Cardiac muscle cell (in vitro differentiated cells and primary cell): ENCODE measurements around the gene FAF2. TPM values are rescaled to one million over a fixed set of nuclear protein-coding genes. Genes with fewer than 3 reads are reported as not detected.

Experiments used
- DNase-seq, 2 donors: peaks; one replicate each; pipeline versions ENCODE4 v3.0.0 to v3.0.0-alpha.2; 2010 to 2017; ENCODE audit warnings: low read depth in 1 of 2, low spot score in 1 of 2
- H3K27ac ChIP-seq: fragments of 200-600 bp; sonication (generic); 2 replicates; pipeline ENCODE4 v1.5.1; 2016
- H3K27me3 ChIP-seq: fragments of 200-600 bp; sonication (generic); 2 replicates; pipeline ENCODE4 v1.6.0; 2016; ENCODE audit warnings: control low read depth
- H3K36me3 ChIP-seq: fragments of 200-600 bp; sonication (generic); 2 replicates; pipeline ENCODE4 v1.5.1; 2016; ENCODE audit warnings: control low read depth
- H3K4me1 ChIP-seq: fragments of 200-600 bp; sonication (generic); 2 replicates; pipeline ENCODE4 v1.8.1; 2017; ENCODE audit warnings: low read depth, mild to moderate bottlenecking, mixed run types
- H3K4me3 ChIP-seq: fragments of 200-600 bp; sonication (generic); 2 replicates; pipeline ENCODE4 v1.5.1; 2016; ENCODE audit warnings: mild to moderate bottlenecking
- H3K9me3 ChIP-seq: fragments of 200-600 bp; sonication (generic); 2 replicates; pipeline ENCODE4 v1.5.1; 2017; ENCODE audit warnings: low read depth, mild to moderate bottlenecking, control low read depth
- polyA plus RNA-seq: library from polyadenylated mRNA; unstranded; fragments of >200 nt; fragmentation: Nextera tagmentation; extraction: Ambion mirVana; gene quantifications from 2 replicates; pipeline ENCODE4 v1.2.1, GENCODE V29; 2016
- total RNA-seq: library from RNA; depleted of rRNA; stranded (reverse); fragments of >200 nt; gene quantifications from 2 replicates; pipeline ENCODE4 v1.2.3, GENCODE V29; 2016
- TF ChIP-seq, protein P1 (sequence below): IDR thresholded peaks from 2 replicates; pipeline ENCODE4 v1.5.1; 2012; ENCODE audit warnings: low read depth, mild to moderate bottlenecking, low read length

Gene FAF2
- total and polyA plus RNA-seq, 2 experiments from 2014 or later, result 26.1 to 29.0 TPM

DNA sequence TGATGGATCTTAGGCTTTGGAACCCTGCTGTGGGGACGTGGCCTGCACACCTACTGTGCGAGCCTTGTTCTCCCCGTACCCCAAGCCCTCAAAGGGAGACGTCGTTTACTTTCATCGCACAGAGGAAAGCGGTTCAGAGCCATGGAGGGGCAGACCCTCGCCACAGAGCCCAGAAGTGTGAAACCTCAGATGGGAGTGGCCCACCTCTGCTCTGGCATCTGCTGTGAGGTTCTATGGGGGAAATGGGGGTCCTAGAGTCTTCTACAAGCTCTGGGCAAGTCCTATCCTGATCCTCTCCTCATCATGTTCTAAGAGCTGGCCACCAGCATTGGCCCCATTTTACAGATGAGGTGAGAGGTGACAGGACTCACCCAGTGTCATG lies 92.8 kb downstream of the FAF2 start:
- H3K27ac ChIP-seq, result peak overlapping the region; percentile 27
- DNase-seq, result no peak
- H3K27me3 ChIP-seq, result no peaks in the 10 kb centered on the region
- no peaks in the 10 kb centered on the region for H3K9me3 ChIP-seq
- TF ChIP-seq, protein P1, sequence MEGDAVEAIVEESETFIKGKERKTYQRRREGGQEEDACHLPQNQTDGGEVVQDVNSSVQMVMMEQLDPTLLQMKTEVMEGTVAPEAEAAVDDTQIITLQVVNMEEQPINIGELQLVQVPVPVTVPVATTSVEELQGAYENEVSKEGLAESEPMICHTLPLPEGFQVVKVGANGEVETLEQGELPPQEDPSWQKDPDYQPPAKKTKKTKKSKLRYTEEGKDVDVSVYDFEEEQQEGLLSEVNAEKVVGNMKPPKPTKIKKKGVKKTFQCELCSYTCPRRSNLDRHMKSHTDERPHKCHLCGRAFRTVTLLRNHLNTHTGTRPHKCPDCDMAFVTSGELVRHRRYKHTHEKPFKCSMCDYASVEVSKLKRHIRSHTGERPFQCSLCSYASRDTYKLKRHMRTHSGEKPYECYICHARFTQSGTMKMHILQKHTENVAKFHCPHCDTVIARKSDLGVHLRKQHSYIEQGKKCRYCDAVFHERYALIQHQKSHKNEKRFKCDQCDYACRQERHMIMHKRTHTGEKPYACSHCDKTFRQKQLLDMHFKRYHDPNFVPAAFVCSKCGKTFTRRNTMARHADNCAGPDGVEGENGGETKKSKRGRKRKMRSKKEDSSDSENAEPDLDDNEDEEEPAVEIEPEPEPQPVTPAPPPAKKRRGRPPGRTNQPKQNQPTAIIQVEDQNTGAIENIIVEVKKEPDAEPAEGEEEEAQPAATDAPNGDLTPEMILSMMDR, result no peak
- peaks cover 11% of the 10 kb centered on the region for H3K4me1 ChIP-seq
- H3K4me3 ChIP-seq, result no peak overlapping the region
- H3K36me3 ChIP-seq, result no peaks in the 10 kb centered on the region

DNA sequence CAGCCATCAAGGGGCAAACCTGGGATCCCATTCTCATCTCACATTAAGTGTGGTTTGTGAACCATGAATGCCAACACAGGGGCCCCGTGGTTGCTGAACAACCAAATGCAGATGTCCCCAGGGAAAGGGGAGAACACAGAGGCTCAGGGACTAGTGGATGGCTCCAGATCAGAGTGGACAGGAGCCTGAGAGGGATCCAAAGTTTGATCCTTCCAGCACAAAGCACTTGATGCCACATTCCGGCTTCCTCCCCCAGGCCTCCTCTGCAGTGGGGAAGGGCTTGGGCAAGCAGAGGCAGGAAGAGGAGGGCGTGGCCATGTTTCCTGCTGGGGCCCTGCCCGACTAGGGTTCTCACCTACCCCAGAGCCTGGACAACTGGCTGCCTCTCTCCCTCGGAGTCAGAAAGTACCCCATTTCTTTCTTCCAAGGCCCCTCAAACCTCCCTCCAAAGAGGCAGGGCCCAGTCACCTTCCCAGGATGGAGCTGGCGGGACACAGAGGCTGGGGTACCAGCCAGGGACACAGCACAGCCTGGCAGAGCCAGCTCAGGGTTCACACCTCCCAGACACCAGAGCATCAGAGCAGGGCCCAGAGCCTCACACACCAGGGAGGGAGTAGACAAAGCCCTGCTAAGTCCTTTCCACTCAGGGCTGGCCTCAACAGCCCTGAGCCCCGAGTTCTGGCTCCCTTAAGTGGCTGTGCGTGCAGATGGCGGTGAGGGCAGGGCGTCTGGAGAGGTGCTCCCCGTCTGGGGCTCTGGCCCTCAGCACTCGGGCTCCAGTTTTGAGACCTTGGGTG lies 93.4 kb downstream of the FAF2 start:
- DNase-seq, result peak; percentile 64 to 73
- Histone ChIP-seq H3K36me3 (no peaks in the 10 kb centered on the region), H3K4me3 (no peak overlapping the region), H3K9me3 (no peaks in the 10 kb centered on the region), H3K4me1 (peaks cover 11% of the 10 kb centered on the region), H3K27me3 (no peaks in the 10 kb centered on the region), H3K27ac (peak overlapping the region; percentile 27)
- TF ChIP-seq, protein P1, result no peak

DNA sequence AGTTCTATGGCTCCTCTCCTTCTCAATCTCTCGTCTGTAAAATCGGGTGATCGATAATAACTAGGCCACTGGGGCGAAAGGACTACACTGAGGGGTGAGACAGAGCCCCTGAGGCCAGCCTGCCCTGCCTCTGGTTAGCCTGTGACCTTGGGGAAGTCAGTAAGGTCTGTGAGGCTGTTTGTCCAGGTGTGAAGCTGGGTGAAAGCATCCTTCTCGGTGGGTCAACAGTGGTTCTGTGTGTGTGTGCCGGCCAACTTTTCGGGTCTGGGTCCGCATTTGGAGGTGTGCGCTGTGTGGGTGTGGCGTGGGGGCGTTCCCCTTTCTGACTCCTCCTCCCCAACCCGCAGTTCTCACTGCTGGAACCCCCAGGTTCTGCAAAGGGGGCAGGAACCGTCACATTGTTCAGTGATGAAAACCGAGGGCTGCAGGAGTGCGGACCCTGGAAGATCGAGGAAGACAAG lies 94.0 kb downstream of the FAF2 start:
- Histone ChIP-seq H3K9me3 (no peaks in the 10 kb centered on the region), H3K4me1 (peaks cover 11% of the 10 kb centered on the region), H3K4me3 (peak overlapping the region; percentile 74), H3K27ac (peak overlapping the region; percentile 27), H3K27me3 (no peaks in the 10 kb centered on the region), H3K36me3 (no peaks in the 10 kb centered on the region)
- TF ChIP-seq, protein P1, result no peak
- DNase-seq, result no peak

DNA sequence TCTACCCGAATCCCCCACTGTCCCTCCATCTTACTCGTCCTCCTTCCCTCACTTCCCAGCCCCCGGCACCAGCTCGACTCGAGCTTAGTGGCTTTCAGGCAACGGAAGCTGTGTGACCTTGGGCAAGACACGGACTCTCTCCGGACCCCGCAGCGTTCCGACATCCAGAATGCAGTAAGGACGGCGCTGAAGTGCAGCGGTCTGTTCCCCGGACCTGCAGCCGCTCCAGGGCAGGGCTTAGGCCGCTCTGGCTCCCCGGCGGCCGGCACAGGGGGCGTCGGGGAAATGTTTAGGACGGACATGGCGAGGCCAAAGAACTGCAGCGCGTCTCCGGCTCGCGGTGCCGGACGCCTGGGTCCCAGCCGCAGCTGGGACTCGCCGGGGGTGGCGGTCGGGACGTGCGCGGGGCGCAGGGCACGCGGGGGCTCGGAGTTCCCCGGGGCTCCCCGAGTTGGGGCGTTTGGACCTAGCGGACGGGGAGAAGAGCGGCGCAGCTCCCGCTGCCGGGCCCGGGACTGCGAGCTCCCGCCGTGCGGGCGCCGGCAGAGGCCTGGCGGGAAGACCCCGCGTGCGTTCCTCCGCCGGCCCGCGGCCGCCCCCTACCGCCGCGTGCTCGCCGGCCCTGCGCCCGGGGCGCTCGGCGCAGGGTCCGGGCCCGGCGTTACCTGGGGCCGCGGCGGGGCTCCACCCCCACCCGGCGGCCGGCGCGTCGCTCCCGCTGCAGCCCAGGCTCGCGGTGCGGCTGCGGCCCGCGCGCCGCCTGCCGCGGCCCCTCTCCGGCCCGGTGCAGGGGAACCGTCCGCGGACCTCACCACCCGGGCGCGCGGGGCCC lies 94.6 kb downstream of the FAF2 start:
- H3K4me1 ChIP-seq, result peaks cover 11% of the 10 kb centered on the region
- TF ChIP-seq, protein P1, result no peak
- no peaks in the 10 kb centered on the region for H3K27me3 ChIP-seq
- no peaks in the 10 kb centered on the region for H3K9me3 ChIP-seq
- peak overlapping the region; percentile 70 for H3K27ac ChIP-seq
- peak overlapping the region; percentile 74 for H3K4me3 ChIP-seq
- peak; percentile 35 to 79 for DNase-seq
- no peaks in the 10 kb centered on the region for H3K36me3 ChIP-seq

DNA sequence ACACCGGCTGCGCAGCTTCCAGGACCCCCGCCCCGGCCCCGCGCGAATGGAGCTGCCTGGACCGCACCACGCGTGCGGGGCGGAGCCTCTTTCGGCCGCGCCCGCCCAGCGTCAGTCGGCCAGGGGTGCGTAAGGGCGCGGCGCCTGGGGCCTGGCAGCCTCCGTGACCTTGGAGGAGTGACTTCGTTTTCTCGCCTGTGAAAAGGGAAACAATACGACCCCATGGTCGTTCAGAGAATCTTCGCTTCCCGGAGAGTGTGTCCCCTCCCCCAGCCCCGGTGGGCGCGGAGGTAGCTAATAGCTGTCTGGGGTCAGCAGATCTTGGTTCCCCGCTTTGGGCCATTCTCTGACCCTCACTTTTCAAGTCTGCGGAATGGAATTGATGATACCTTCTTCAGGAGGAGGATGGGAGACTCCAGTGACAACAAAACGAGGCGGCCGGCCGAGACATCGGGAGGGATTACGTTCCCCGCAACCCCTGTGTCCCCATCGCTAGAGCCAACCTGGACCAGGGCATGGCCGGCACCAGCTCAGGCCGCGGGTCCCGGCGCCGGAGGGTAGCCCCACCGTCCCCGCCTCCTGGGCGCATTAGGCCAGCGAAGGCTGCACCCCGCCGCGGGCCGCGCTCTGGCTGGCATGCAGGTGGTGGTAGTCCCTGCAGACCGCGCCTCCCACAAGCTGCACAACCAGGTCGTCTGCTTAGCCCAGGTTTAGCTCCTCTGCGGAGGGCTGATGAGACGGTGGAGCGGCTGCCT lies 95.4 kb downstream of the FAF2 start:
- Histone ChIP-seq H3K9me3 (no peaks in the 10 kb centered on the region), H3K4me3 (peak overlapping the region; percentile 48), H3K36me3 (no peaks in the 10 kb centered on the region), H3K4me1 (peaks cover 6% of the 10 kb centered on the region), H3K27ac (peak overlapping the region; percentile 2), H3K27me3 (no peaks in the 10 kb centered on the region)
- peak; percentile 53 to 82 for DNase-seq
- TF ChIP-seq, protein P1, result no peak
